Left forelimb (tissue), 1 donor: Measurements from ENCODE around the gene ITPRIPL1.

Experiments
- DNase-seq: peaks from one replicate; pipeline ENCODE4 v3.0.0-alpha.2; 2018; ENCODE audit warnings: low spot score

The ITPRIPL1 gene

DNA sequence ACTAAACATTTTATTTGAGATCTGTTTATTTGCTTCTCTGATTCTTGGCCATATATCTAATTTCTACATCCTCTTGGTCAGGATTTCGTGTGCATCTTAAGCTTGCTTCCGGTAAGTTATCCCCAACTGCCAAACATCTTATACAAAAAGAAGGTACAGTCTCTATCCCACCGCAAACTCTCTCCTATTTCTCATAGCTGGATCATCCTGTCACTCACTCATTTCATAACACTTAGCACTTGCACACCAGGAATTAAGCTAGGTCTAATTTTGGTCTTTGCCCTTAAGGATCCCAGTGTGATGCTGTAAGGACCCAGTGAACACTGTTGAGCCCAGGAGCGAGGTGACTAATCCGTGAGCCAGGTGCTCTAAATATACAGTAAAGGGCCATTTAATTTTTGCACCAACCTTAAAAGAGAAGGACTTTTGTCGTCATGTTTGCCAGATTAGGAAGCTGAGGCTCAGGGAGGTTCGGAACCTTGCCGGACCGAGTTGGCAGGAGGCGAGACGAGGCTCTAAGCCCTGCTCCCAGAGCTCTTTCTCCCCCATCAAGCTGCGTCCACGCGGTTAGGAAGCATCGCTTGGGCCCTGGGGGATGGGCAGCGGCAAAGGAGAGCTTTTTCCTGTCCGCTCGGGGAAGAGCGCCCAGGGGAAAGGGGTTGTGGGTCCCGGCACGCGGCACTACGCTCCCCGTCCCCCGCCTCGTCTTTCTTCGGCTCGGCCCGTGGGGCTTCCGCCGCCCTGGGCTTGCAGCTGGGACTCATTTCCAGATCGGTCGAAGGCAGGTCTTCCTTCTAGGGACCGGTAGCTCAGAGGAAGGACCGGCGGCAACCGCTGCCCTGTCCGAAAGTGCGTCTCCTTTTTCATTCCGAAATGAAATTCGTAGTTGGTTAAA lies 4.1 kb upstream of the ITPRIPL1 start:
- no peak for DNase-seq

GRCh38 chr2:96323849-96324248 lies 1.3 kb upstream of the ITPRIPL1 start:
- no peak for DNase-seq

DNA sequence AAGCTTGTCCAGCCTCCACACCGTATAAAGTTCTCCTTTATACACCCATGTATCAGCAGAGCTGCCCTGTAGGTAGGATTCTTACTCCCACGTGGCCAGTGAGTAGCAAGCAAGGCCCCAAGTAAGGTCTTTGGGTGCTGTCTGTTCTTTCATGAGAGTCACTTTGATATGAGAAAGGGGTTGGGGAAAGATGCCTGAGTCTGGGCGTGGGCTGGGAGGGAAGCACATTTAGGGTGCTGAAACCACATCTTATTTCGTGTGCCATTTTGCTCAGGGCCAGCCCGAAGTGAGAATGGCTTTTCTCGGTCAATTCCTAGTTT lies 436 bp upstream of the ITPRIPL1 start:
- no peak for DNase-seq

- DNase-seq = no peak
Measured at GRCh38 chr2:96325884-96326255, 753 bp downstream of the ITPRIPL1 start.

DNA sequence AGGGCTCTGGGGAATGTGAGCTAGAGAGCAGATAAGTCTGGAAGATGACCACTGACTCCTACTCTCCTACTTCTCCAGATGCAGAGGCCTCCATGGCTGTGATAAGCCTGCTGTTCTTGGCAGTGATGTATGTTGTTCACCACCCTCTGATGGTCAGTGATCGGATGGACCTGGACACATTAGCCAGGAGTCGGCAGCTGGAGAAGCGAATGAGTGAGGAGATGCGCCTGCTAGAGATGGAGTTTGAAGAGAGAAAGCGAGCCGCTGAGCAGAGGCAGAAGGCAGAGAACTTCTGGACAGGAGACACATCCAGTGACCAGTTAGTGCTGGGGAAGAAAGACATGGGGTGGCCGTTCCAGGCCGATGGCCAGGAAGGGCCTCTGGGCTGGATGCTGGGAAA lies 1.4 kb downstream of the ITPRIPL1 start:
- no peak for DNase-seq

GRCh38 chr2:96326990-96327820 lies 2.1 kb downstream of the ITPRIPL1 start:
- DNase-seq = no peak

- DNase-seq = no peak
Measured at GRCh38 chr2:96329456-96329855, 4.3 kb downstream of the ITPRIPL1 start.

DNA sequence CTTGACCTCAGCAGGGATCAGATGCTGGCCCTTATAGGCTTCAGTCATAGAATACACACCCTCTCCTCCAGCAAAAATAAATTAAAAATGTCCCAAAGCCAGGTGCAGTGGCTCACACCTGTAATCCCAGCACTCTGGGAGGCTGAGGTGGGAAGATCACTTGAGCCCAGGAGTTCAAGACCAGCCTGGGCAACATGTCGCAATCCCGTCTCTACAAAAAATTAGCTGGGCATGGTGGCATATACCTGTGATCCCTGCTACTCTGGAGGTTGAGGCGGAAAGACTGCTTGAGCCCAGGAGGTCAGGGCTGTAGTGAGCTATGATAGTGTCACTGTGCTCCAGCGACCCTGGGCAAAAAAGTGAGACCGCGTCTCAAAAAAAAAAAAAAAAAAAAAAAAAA lies 4.8 kb downstream of the ITPRIPL1 start:
- no peak for DNase-seq

- DNase-seq = no peak
Measured at GRCh38 chr2:96330407-96330806, 5.3 kb downstream of the ITPRIPL1 start.

DNA sequence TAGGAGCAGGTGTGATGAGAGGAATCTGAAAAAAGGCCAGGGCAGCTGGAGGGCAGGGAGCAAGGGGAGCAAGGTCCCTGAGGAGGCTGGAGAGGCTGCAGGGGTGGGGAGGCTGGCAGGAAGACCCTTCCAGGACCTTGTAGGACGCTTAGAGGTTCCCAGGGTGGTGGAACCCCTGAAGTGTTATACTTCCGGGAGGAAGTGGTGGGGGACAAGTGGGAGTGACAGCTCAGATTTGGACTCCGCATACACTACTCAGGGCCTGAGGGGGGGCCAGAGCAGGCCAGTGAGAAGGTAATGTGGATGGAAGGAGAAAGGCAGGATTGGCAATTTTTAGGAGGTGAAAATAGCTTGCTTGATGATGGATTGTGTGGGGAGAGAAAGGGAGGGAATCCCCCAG lies 8.6 kb downstream of the ITPRIPL1 start:
- DNase-seq = no peak

GRCh38 chr2:96336104-96336775 lies 11.1 kb downstream of the ITPRIPL1 start:
- no peak for DNase-seq

DNA sequence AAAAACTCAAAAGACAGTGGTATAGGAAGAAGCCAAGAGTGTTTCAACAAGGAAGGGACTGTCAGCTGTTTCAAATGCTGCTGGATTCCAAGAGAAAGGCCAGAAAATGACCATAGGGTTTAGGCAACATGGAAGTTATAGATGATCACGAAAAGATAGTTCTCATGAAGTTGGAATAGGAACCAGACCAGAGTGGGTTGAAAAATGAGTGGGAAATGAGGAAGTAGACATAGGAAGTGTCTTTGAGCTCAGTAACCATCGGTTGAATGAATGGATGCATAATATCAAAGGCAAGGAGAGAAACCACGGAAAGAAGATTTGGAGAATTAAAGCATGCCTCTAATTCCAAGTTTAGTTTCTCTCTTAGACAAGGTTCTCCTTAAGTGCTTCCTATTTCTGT lies 11.8 kb downstream of the ITPRIPL1 start:
- no peak for DNase-seq

DNA sequence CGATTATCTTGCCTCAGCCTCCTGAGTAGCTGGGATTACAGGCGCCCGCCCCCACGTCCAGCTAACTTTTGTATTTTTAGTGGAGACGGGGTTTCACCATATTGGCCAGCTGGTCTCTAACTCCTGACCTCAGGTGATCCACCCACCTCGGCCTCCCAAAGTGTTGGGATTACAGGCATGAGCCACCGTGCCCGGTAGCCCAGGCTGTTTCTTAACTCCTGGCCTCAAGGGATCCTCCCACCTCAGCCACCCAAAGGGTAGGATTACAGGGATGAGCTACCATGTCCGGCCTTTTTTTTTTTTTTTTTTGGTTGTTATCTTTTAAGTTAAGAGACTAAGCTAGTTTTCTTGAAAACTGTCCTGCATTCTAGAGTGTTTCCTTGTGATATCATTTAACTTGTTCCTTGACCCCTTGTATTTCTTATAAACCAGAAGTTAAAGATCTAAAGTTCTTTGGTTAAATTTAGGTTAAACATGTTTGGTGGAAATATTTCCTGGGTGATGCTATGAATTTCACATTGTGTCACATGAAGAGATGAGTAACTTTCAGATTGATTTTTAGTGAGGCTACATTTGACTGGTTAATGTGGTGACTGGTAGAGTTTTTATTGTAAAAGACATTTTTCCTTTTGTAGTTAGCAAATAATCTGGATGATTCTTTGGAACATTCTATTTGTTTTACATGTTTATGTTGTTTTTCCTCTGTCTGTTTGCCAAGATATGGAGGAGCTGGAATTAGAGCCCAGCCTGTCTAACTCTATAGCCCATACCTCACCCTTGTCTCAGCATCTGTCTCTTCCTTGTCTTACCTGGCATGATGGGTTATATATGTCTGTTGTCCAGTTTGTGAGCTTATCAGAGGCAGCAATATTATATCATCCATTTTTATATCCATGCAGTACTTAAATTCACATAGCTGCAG lies 15.6 kb downstream of the ITPRIPL1 start:
- DNase-seq = no peak

- DNase-seq = no peak
Measured at GRCh38 chr2:96341641-96342040, 16.5 kb downstream of the ITPRIPL1 start.

- DNase-seq = no peak
Measured at GRCh38 chr2:96342085-96342484, 17.0 kb downstream of the ITPRIPL1 start.

GRCh38 chr2:96344011-96344410 lies 18.9 kb downstream of the ITPRIPL1 start:
- DNase-seq = no peak

DNA sequence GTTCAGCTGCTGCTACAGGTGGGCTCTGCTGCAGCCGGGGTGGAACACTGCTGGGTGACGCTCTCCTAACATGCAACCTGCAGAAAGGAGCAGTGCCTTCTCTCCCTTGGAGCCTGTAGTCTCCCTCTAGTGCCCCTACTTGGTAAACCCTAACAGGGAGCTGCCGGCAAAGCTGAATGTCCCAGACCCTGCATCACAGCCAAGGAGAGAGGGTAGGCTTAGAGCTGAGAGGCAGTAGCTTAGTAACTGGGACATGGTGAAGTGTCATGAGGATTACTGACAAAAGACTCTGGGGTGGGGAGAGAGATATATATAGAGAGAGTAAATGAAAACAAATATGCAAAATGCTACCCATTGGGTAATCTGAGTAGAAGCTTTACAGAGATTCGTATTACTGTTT lies 20.3 kb downstream of the ITPRIPL1 start:
- DNase-seq = no peak

DNA sequence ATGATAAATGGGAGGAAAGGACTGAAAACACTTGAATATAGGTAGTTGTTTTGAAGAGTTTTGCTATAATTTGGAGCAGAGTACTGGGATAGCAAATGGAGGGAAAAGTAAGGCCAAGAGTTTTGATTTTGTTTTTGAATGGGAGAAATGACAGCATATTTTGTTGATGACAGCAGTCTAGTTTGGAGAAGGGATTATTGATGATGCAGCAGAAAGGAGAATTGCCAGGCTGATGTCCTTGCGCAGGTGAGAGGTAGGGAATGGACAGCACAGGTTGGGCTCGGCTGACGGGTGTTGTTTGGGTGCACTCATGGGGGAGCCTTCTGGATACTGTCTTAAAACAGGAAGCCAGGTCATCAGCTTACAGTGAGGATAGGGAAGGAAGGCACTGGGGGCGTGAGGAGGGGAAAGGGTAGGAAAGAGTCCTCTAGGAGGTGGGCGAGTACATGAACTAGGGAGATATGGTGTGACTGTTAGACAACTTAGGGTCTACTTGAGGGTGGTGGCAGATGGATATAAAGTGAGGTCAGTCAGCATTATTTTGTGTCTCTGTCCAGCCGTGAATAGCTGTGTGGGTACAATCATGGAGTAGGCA lies 20.8 kb downstream of the ITPRIPL1 start:
- DNase-seq = no peak

DNA sequence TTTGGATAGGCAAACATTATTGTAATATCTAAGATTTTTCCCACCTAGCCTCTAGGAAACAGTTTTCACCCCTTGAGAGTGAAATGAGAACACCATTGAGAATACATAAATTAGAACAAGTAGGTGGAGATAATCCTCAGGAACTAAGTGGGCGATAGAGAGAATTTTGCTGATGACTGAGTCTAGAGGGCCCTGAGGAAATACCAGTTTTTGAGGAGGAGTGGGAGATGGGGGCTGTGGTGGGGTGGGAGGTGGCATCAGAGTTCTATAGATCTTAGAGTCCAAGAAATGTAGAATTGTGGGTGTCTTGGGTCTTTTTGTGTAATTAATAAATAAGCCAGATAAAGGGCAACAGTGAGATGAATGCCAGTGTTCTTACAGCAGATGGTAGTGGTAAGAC lies 22.3 kb downstream of the ITPRIPL1 start:
- DNase-seq = no peak

- DNase-seq = no peak
Measured at GRCh38 chr2:96353032-96353561, 28.0 kb downstream of the ITPRIPL1 start.

DNA sequence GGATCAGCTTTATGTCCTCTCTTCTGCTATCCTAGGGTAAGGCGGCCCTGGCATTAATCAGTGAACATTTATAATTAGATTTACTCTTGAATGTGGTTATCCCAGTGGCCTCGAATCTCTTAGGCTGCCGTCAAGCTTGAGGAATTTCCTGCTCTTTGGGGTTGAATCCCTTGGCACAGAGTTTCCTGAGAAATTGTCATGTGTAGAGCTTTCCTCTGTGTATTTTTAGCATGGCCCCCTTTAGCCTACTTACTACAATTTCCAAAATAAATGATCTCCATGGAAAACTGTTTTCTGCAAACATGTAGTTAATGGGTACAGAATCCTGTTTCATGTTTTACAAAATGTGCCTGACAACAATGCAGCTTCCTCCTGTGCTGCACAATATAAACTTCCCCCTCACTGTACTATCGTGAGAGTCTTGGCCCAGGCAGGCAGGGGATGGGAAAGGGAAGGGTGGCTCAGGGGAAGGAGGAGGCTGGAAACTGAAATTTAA lies 28.5 kb downstream of the ITPRIPL1 start:
- no peak for DNase-seq
